Measurements from ENCODE around the gene CAMSAP3.
A peak's percentile ranks its signal among the peaks of the same experiment; 100 is the strongest.

CAMSAP3 gene

DNA sequence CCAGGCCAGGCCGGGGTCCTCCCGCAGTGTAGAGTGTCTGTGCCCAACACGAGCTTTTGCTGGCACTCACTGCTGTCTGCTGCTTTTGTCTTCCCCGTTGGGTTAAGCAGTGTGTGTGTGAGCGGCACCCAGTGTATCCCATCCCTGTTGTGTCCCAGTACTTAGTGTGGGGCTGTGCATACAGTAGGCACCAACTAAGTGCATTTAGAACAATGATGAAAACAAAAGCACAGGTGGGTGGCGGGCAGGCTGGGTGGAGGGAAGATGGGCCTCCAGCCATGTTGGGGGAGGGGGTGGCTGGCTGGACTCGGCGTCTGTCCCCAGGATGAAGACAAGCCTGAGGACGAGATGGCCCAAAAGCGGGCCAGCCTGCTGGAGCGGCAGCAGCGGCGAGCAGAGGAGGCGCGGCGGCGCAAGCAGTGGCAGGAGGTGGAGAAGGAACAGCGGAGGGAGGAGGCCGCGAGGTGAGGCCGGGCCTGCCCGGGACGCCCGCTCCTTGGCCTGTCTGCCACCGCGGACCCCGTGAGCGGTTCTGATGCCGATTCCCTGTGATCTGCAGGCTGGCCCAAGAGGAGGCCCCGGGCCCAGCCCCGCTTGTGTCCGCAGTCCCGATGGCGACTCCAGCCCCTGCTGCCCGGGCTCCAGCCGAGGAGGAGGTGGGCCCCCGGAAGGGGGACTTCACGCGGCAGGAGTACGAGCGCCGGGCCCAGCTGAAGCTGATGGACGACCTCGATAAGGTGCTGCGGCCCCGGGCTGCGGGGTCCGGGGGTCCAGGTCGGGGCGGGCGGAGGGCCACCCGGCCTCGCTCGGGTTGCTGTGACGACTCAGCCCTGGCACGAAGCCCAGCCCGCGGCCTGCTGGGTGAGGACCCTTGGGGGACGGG, 19.4 kb downstream of the CAMSAP3 start:
- DNase-seq, result no peak

DNA sequence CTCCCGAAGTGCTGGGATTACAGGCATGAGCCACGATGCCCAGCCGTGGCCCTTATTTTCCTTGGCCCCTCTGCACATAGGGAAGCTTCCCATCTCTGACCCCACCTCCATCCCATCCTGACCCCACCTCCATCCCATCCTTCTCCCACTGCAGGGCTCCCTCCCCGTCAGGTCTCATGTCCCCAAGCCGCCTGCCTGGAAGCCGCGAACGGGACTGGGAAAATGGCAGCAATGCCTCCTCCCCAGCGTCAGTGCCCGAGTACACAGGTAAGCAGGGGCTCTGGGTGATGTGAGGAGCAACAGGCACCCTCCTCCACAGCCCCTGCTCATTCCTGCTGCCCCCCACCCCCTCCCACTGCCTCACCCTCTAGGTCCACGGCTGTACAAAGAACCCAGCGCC, 21.5 kb downstream of the CAMSAP3 start:
- DNase-seq, result no peak

- no peak for DNase-seq
Observed at GRCh38 chr19:7617735-7618134, 22.1 kb downstream of the CAMSAP3 start.

DNA sequence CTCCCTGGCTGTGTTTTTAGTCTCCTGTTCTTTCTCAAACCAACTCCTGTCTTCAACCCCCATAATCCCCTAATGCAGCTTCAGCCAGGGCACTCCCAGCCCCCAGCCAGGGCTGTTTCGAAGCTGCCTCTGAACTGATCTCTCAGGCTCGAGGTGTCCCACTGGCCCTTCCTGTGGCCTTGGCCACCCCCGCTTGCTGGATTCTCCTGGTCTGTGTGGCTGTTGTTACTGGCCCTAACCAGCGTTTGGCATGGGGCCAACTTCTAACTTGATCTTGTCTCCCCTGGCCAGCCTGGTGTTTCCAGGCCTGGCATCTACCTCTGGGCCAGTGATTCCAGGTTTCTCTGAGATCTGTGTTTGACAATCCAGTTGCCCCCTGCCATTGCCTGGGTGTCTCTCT, 22.7 kb downstream of the CAMSAP3 start:
- no peak for DNase-seq

DNA sequence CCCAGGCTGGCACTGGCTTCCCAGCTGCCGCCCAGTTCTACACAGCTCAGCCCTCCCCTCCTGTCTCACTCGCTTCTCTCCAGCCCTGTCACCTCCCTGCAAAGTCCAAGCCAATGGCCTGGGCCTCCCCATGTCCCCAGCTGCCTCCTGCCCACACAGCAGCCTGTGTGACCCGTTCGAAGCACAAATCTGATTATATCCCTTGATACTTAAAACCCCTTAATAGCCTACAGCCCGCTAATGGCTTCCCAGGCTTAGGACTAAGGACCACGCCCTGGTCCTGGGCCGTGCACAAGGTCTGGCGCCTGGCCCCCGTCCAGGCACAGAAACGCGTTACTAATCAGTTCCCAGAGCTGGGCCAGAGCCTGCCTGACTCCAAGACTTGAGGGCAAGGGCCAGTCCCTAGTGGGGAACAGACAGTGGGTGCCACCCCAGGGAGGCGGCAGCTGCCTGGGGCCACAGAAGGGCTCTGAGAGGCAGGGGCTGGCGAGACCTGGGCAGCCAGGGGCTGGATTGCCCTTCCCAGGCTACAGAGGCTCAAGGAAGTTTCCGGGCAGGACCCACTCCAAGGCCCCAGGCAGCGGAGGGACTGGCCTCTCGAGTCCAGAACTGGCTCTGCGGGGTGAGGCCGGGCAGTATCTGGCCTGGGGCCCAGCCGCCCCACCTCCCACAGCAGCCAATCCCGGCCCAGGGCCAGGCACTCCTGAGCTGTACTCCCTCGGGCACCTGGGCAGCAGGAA, 23.3 kb downstream of the CAMSAP3 start:
- no peak for DNase-seq

GRCh38 chr19:7619671-7620441, 24.2 kb downstream of the CAMSAP3 start:
- DNase-seq, result no peak

DNA sequence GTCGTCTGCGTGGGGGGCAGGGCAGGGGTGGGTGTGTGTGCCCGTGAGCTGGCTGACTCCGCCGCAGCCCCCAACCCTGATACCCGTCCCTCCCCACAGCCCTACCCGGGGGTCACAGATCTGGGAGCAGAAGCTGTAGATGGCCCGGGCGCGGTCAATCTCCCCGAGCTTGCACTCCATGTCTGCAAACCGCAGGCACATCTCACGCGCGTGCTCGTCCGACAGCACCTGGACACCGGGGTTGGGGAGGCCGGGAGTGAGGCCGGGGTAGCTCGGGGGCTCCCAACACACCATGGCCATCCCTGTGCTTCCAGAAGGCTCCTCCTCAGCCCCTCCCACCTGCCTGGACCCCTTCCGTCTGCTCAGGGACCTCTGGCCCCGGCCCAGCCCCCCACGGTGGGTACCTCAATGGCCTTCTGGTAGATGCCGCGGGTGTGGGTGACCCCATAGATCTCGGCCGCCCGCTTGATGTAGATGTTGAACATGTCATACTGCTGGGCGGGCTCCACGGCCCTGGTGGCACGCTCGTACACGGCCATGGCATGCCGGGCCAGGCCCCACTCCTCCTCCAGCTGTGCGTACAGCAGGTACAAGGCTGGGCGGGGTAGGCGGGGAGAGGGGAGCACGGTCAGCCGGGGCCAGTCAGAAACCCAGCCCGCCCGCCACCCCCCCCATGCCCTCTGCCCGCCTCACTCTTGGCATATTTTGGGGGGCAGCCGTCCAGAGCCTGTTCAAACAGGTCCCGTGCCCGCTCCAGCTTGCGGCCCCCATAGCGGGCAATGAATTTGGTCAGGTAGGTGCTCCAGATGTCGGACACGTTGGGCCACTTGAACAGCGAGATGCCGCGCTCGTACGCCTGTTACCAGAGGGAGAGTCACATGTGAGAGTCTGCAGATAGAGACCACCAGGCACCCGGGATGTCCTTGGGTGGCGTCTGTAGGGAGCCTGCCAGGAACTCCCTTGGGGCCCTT, 25.1 kb downstream of the CAMSAP3 start:
- DNase-seq, result no peak

DNA sequence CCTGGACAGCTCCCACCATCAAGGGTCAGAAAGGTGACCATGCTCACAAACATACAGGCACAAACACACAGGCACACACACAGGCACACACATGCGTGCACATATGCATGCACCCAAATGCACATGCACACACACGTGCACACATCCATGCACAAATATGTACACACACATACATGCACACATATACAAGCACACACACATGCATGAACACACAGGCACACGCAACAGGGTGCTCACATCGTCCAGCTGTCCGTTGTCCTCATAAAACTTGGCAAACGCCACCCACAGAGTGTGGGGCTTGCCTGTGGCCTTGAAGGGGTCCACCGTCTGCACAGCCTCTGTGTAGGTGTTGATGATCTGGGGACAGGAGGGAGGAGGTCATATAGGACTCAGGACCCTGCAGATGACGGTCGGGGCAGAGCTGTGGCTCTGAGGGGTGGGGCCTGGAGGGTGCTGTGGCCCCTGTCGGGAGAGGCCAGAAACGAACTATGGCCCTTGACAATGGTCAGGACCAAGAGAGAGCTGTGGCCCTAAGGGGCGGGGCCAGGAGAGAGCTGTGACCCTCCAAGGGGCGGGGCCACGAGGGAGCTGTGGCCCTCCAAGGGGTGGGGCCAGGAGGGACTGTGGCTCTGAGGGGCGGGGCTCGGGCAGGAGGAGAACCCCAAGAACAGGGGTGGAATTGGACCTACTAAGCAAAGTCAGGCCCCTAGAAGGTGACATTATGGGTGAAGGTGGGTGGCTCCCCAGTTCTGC, 27.4 kb downstream of the CAMSAP3 start:
- no peak for DNase-seq

GRCh38 chr19:7623725-7624603, 28.3 kb downstream of the CAMSAP3 start:
- DNase-seq, result no peak

DNA sequence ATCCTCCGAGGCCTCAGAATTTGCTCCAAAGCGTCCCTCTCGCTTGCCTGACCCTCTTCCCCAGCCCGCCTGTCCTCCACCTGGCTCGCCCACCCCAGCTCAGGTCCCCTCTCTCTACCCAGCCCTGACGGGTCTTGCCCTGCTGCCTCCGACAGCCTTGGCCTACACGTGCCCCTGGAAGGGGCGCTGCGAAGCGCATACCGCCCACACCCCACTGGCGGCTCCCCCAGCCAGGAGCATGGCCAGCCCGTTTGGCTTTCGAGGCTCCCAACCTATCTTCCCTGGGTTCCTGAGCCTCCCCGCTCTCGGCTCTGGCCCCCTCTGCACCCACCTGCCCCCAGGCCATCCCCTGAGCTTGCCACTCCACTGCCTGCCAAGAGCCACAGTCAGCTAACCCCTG, 29.1 kb downstream of the CAMSAP3 start:
- DNase-seq, result no peak

DNA sequence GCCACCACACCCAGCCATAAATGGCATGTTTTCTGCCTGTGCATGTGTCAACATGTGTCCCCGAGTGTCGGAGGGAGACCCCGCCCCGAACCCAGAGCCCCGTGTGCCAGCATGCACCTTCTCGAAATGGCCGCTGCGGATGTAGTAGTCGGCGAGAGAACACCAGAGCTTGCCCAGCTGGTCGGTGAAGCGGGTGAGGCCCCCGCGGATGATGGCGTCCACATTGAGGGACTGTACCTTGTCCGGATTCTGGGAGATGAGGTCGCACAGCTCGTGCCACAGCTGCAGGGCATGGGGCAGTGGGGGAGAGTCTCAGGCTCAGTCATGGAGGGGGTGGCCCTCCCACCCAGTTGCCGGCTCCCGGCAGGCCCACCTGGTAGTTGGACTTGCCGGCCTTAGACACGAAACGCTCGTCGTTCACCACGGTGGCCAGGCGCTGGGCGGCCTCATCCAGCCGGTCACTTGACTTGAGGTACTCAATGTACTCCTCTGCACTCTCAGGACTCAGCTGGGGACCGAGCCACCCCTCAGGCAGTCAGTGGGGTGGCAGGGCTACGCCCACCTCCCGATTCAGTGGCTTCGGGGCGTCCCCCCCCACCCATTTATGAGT, 30.2 kb downstream of the CAMSAP3 start:
- DNase-seq, result no peak

- no peak for DNase-seq
Observed at GRCh38 chr19:7627166-7627565, 31.5 kb downstream of the CAMSAP3 start.

DNA sequence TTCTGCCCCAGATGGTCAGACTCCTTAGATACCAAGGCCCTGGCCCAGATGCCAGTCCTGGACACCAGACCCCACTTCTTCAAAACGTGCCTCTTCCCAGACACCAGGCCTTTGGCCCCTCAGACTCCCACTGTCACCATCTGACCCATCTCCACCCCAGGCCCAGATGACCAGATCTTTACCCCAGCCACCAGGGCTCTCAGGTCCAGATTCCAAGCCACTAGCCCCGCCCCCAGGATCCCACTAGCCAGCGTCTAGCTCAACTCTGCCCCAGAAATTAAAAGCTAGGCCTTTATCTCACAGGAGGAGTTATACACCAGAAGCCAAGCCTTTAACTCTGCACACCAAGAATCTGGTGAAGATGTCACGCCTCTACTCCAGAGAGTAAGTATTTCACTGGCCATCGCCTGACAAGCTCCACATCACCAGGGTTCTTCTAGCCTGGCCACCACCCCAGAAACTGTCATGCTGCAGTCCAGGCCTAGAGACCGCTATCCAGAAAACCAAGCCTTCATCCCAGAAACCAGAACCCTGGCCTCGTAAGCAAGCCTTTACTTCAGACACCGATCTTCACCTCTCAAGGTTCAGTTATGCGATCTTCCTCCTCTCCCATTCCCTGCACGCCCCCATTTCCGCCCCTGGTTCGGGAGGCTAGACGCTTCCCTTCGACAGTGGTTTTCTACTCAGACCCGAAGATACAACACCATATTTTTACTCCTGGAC, 33.1 kb downstream of the CAMSAP3 start:
- no peak for DNase-seq

DNA sequence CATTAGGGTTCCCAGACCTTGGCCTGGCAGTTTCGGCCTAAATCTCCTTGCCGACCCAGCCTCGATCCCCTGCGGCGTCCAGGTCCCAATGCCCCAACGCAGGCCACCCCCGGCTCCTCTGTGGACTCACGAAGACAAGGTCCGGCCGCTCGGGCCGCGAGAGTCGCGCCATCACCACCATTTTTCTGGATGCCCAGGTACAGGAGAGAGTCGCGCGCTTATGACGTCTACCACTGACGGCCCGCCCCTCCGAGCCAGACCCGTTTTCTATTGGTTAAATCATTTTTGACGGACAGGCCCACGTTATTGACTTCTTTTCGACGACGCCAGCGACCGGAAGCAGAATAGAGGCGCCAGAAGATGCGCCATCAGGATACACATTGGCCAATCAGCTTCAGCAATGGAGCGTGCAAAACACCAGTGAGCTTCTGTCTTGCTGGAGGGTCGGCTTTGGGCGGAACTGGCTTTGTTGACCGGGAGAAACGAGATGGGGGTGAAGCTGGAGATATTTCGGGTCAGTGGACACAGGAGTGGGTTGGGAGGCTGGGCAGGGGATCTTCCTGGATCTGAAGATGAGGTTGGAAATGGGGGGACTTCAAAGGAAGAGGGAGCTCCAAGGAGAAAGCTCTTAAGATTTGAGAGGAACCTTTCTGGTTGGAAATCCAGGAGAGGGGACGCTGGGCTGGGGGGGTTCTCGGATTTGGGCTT, 33.8 kb downstream of the CAMSAP3 start, which contains the start of the genes PET100 and XAB2:
PET100 (plus strand) TSS at position 447 of the 708 bp plus-strand sequence; CDS start at position 488, 41 bp downstream.
XAB2 (minus strand) TSS at position 199 of the 708 bp plus-strand sequence; CDS start at position 181, 18 bp downstream.
- peak; percentile 99 for DNase-seq

DNA sequence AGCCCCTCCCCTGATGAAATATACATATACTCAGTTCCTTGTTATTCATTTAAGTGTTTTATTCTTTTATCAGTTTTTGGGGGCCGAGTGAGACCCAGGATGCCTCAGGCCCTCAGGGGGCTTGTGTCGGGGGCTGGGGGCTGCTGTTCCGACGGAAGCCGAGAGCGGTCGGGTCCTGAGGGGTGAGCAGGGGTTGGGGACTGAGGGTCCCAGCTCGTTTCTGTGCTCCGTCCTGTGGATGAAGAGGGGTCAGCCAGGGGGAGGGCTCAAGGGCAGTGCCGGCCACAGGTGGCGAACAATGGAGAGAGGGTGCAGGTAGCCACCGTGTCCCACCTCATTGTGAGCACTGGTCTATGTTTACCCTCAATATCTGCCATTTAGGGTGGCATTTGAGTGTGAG, 35.9 kb downstream of the CAMSAP3 start:
- no peak for DNase-seq

DNA sequence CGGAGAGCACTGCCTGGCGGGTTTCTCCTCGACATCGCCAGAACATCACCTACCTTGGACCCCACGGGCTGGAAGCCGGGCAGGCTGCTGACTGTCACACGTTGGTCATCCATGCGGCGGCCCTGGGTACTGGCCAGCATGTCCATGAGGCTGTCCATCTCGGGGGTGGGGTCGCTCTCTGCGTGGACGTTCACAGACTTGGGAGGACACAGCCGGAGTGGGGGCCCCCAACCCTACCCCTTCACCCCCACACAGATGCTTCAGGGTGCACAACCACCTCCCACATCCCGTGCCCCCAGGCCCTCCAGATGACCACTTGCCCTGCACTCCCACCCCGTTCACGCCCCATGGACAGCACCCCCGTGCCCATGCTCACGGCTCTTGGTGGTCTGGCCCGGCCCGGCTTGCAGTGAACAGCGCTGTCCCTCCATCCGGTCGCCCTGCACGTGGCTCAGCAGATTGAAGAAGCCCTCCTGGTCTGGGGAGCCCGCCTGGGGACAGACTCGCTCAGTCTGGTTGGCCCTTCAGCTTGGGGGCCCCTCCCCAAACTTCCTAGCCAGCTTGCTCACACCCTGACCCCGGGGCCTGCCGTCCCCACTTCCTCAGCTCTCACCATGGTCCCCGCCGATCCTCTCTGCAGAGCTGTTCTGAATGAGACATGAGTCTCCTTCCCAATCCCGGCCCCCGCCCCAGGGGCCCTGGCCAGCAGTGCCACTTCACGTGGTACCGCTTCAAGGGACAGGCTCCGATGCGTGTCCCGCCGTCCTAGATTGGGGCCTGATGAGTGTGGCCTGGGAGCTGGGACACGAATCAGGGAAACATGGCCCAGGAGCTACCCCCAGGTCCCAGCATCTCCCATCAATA, 36.9 kb downstream of the CAMSAP3 start:
- no peak for DNase-seq

- no peak for DNase-seq
Observed at GRCh38 chr19:7633698-7634097, 38.0 kb downstream of the CAMSAP3 start, which contains the start of gene PCP2. Gene PCP2 (minus strand): TSS chr19:7633719. CDS start chr19:7633457, 262 bp downstream.

All from NCI-H1092 treated with DMSO at 0.1 percent for 48 hours (cell line).